ENCODE data around the gene REC114.
"Not testable (repeated sequence)": the region's sequence is repeated elsewhere in the genome, so short reads cannot be mapped to it uniquely, and the experiment has no call there.

Gene REC114

DNA sequence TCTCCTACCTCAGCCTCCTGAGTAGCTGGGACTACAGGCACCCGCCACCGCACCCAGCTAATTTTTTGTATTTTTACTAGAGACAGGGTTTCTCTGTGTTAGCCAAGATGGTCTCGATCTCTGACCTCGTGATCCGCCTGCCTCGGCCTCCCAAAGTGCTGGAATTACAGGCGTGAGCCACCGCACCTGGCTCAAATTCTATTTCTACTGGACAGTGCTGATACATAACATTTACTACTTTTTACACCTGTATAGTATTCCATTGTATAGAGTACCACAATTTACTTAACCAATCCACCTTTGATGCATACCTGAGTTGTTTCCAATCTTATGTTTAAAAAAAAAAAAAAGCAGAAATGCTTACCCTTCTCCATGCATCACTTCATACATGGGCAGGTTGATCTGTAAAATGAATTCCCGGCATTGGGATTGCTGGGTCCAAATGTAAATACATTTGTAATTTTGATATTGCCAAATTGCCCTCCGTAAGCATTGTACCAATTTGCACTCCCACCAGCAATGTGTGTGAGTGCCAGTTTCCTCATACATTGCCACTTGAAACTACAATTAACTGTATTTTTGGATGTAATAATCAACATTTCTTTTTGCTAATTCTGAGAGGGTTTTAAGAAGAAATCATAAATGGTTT lies 95.7 kb downstream of the REC114 start:
- ChIA-PET CTCF (no interaction called here), POLR2A (no interaction called here)
- no peaks in the 10 kb centered on the region for H3K4me1 ChIP-seq (ENCODE audit: control extremely low read depth in 1 of 4, control insufficient read depth in 4 of 4, insufficient read depth in 4 of 4, low read length in 3 of 4)
- WGBS (ENCODE audit: insufficient coverage): no CpG with 5 or more reads among the region's 10 CpGs
- H3K27ac ChIP-seq (ENCODE audit: insufficient read depth in 1 of 2, low read depth in 1 of 2, low read length in 2 of 2, poor library complexity in 1 of 2, severe bottlenecking in 2 of 2): no peak overlapping the region
- no peak for DNase-seq
- no peaks in the 10 kb centered on the region for H3K36me3 ChIP-seq (ENCODE audit: control insufficient read depth in 4 of 4, insufficient read depth in 4 of 4, low read length in 3 of 4)
- H3K27me3 ChIP-seq (replicated peaks in 2 of 5; ENCODE audit: control insufficient read depth in 4 of 5, insufficient read depth in 5 of 5, low read length in 4 of 5): peaks cover 0 to 4% (median 2%) of the 10 kb centered on the region in 5 experiments
- no peak overlapping the region for H3K4me3 ChIP-seq (ENCODE audit: control insufficient read depth in 1 of 7, extremely low read depth in 1 of 7, insufficient read depth in 4 of 7, low read depth in 2 of 7, low read length in 6 of 7)
- no peaks in the 10 kb centered on the region for H3K9me3 ChIP-seq (ENCODE audit: control extremely low read depth in 1 of 5, control insufficient read depth in 4 of 5, insufficient read depth in 2 of 5, low read depth in 1 of 5, low read length in 4 of 5)

DNA sequence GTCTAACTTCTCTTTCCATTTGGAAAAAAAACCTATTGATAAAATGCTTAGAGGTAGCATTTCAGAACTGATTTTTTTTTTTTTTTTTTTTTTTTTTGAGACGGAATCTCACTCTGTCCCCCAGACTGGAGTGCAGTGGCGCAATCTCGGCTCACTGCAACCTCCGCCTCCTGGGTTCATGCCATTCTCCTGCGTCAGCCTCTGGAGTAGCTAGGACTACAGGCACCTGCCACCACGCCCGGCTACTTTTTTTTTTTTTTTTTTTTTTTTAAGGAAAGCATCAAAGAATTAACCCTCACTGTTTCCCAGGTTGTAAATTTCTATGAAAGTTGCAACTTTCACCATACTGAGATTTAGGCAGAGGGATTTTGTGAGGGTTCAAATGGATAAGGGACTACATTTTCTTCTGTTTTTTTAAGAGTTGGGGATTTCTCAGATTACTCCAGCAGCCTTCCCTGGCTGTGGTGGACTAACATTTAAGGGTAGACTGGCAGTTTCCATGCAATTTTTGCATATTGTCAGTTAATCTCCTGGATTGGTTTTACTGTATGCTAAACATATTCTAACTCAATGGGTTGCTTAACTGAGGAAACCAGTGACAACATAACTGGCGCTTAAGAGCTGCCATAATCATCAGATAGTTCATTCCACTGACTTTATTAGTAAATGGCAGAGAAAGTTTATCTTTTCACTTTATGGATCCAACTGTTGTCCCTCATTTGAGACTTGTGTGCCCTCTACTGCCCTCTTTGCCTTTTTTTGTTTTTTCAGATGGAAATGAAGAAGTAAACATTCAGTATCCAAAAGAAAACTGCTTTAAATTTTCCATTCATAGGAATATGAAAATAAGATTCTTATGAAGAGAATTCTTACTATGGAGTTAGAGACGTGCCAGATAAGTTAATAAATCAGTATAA lies 96.5 kb downstream of the REC114 start:
- no peaks in the 10 kb centered on the region for H3K36me3 ChIP-seq (ENCODE audit: control insufficient read depth in 4 of 4, insufficient read depth in 4 of 4, low read length in 3 of 4)
- DNase-seq: no peak
- H3K27ac ChIP-seq (ENCODE audit: insufficient read depth in 1 of 2, low read depth in 1 of 2, low read length in 2 of 2, poor library complexity in 1 of 2, severe bottlenecking in 2 of 2): no peak overlapping the region
- ChIA-PET CTCF (no interaction called here), POLR2A (no interaction called here)
- H3K27me3 ChIP-seq (replicated peaks in 2 of 5; ENCODE audit: control insufficient read depth in 4 of 5, insufficient read depth in 5 of 5, low read length in 4 of 5): peaks cover 0 to 4% (median 2%) of the 10 kb centered on the region in 5 experiments
- no peaks in the 10 kb centered on the region for H3K4me1 ChIP-seq (ENCODE audit: control extremely low read depth in 1 of 4, control insufficient read depth in 4 of 4, insufficient read depth in 4 of 4, low read length in 3 of 4)
- WGBS (ENCODE audit: insufficient coverage): no CpG with 5 or more reads among the region's 9 CpGs
- H3K4me3 ChIP-seq (ENCODE audit: control insufficient read depth in 1 of 7, extremely low read depth in 1 of 7, insufficient read depth in 4 of 7, low read depth in 2 of 7, low read length in 6 of 7): no peak overlapping the region
- H3K9me3 ChIP-seq (ENCODE audit: control extremely low read depth in 1 of 5, control insufficient read depth in 4 of 5, insufficient read depth in 2 of 5, low read depth in 1 of 5, low read length in 4 of 5): no peaks in the 10 kb centered on the region

DNA sequence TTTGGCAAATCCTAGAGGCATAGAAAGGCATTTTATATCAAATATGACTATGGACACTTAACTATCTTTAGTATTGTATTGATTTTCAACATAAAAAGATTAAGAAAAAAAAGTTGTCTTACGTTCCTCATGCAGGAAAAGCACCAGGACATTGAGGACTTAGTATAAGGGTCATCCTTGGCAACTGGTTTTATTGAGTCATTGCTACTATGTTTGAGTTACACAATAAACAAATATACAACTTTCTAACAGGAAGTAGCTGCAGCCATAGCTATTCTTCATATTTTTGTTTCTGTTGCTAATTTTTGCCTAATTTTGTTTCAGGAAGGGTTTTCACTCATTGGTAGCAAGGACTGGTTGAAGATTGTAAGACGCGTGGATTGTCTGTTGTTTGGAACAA lies 97.2 kb downstream of the REC114 start:
- peaks cover 0 to 4% (median 2%) of the 10 kb centered on the region in 5 experiments for H3K27me3 ChIP-seq (replicated peaks in 2 of 5; ENCODE audit: control insufficient read depth in 4 of 5, insufficient read depth in 5 of 5, low read length in 4 of 5)
- ChIA-PET POLR2A (no interaction called here), CTCF (no interaction called here)
- H3K27ac ChIP-seq (ENCODE audit: insufficient read depth in 1 of 2, low read depth in 1 of 2, low read length in 2 of 2, poor library complexity in 1 of 2, severe bottlenecking in 2 of 2): no peak overlapping the region
- H3K36me3 ChIP-seq (ENCODE audit: control insufficient read depth in 4 of 4, insufficient read depth in 4 of 4, low read length in 3 of 4): no peaks in the 10 kb centered on the region
- DNase-seq: no peak
- no peaks in the 10 kb centered on the region for H3K9me3 ChIP-seq (ENCODE audit: control extremely low read depth in 1 of 5, control insufficient read depth in 4 of 5, insufficient read depth in 2 of 5, low read depth in 1 of 5, low read length in 4 of 5)
- no peak overlapping the region for H3K4me3 ChIP-seq (ENCODE audit: control insufficient read depth in 1 of 7, extremely low read depth in 1 of 7, insufficient read depth in 4 of 7, low read depth in 2 of 7, low read length in 6 of 7)
- WGBS (ENCODE audit: insufficient coverage): 92% methylated on average over 2 of the region's 3 CpGs
- no peaks in the 10 kb centered on the region for H3K4me1 ChIP-seq (ENCODE audit: control extremely low read depth in 1 of 4, control insufficient read depth in 4 of 4, insufficient read depth in 4 of 4, low read length in 3 of 4)

DNA sequence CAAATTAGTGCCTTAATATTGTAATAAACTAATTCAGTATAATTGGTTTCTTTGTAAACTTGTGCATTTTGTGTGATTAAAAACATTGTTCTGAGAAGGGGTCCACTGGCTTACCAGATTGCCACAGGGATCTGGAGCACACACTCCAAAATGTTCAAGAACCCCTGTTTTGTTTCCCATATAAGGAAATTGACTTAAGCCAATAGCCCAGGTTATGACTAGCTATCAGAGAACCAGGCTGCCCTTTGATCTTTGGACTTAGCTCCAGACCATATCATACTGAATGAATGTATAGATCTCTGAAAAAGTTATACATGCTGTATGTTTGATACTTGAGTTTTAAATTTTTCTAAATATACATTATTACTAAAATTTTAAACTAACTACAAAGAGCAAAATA lies 98.5 kb downstream of the REC114 start:
- H3K27ac ChIP-seq (ENCODE audit: insufficient read depth in 1 of 2, low read depth in 1 of 2, low read length in 2 of 2, poor library complexity in 1 of 2, severe bottlenecking in 2 of 2): no peak overlapping the region
- no peak overlapping the region for H3K4me3 ChIP-seq (ENCODE audit: control insufficient read depth in 1 of 7, extremely low read depth in 1 of 7, insufficient read depth in 4 of 7, low read depth in 2 of 7, low read length in 6 of 7)
- no peaks in the 10 kb centered on the region for H3K4me1 ChIP-seq (ENCODE audit: control extremely low read depth in 1 of 4, control insufficient read depth in 4 of 4, insufficient read depth in 4 of 4, low read length in 3 of 4)
- DNase-seq: no peak
- CTCF ChIA-PET: no interaction called here
- H3K27me3 ChIP-seq (replicated peaks in 2 of 5; ENCODE audit: control insufficient read depth in 4 of 5, insufficient read depth in 5 of 5, low read length in 4 of 5): peaks cover 0 to 3% (median under 1%) of the 10 kb centered on the region in 5 experiments
- POLR2A ChIA-PET: no interaction called here
- H3K36me3 ChIP-seq (ENCODE audit: control insufficient read depth in 4 of 4, insufficient read depth in 4 of 4, low read length in 3 of 4): no peaks in the 10 kb centered on the region
- H3K9me3 ChIP-seq (ENCODE audit: control extremely low read depth in 1 of 5, control insufficient read depth in 4 of 5, insufficient read depth in 2 of 5, low read depth in 1 of 5, low read length in 4 of 5): no peaks in the 10 kb centered on the region

DNA sequence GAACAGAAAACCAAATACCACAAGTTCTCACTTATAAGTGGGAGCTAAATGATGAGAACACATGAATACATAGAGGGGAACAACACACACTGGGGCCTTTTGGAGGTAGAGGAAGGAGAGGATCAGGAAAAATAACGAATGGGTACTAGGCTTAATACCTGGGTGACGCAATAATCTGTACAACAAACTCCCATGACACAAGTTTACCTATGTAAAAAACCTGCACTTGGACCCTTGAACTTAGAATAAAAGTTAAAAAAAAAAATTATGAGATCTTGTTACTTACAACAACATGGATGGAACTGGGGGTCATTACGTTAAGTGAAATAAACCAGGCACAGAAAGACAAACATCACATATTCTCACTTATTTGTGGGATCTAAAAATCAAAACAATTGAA lies 106.0 kb downstream of the REC114 start:
- H3K9me3 ChIP-seq (ENCODE audit: control extremely low read depth in 1 of 5, control insufficient read depth in 4 of 5, insufficient read depth in 2 of 5, low read depth in 1 of 5, low read length in 4 of 5); POLR2A ChIA-PET; CTCF ChIA-PET; H3K4me3 ChIP-seq (ENCODE audit: control insufficient read depth in 1 of 7, extremely low read depth in 1 of 7, insufficient read depth in 4 of 7, low read depth in 2 of 7, low read length in 6 of 7); H3K4me1 ChIP-seq (ENCODE audit: control extremely low read depth in 1 of 4, control insufficient read depth in 4 of 4, insufficient read depth in 4 of 4, low read length in 3 of 4); H3K27me3 ChIP-seq (replicated peaks in 2 of 5; ENCODE audit: control insufficient read depth in 4 of 5, insufficient read depth in 5 of 5, low read length in 4 of 5); DNase-seq; H3K27ac ChIP-seq (ENCODE audit: insufficient read depth in 1 of 2, low read depth in 1 of 2, low read length in 2 of 2, poor library complexity in 1 of 2, severe bottlenecking in 2 of 2); H3K36me3 ChIP-seq (ENCODE audit: control insufficient read depth in 4 of 4, insufficient read depth in 4 of 4, low read length in 3 of 4): not testable (repeated sequence)
- no CpG with 5 or more reads among the region's 3 CpGs for WGBS (ENCODE audit: insufficient coverage)

DNA sequence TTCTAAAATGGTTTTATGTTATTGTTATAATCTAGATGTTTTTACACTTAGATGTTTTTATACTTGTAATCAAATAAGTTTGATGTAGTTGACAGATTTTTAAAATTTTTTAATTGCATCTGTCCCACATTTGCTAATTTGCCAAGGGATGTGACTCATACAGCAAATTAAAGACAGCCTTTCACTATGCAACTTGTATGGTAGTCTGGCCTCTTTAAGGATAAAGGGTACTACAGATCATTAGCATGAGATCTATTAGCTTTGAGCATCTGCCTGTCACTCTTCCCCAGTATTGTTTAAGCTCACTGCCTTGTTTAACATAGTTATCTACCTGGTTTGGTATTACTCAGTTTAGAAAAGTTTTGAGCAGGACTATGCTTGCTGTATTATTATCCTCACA lies 107.2 kb downstream of the REC114 start:
- no peaks in the 10 kb centered on the region for H3K36me3 ChIP-seq (ENCODE audit: control insufficient read depth in 4 of 4, insufficient read depth in 4 of 4, low read length in 3 of 4)
- no peak for DNase-seq
- CTCF ChIA-PET: interaction anchor here (0.6 to 2.0 kb wide), 5 partner anchors 10 to 156 kb away, joined by 3 to 6 read pairs (median 5); no protein-coding TSS in a partner anchor

DNA sequence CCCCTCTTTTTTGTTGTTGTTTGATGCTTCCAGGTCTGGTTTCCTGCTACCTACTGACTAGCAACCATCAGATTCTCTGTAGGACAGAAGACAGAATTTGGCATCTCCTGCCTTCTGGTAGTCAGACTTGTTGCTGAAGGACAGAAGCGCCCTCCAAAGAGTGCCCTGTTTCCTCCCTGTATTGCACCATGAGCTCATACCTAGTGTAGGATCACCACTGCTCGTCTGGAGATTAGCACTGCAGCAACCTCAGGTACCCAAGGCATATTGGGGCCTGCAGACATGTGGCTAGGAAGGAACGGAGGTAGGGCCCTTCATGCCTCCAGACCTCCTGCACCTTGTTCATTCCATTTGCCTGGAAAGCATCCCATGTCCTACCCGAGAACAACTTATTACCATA lies 112.1 kb downstream of the REC114 start:
- 94% methylated on average over 4 of the region's 4 CpGs for WGBS (ENCODE audit: insufficient coverage)
- Histone ChIP-seq H3K27me3 (replicated peaks in 2 of 5; ENCODE audit: control insufficient read depth in 4 of 5, insufficient read depth in 5 of 5, low read length in 4 of 5) (no peaks in the 10 kb centered on the region), H3K36me3 (ENCODE audit: control insufficient read depth in 4 of 4, insufficient read depth in 4 of 4, low read length in 3 of 4) (peaks cover 6 to 16% (median 11%) of the 10 kb centered on the region in 4 experiments), H3K4me1 (ENCODE audit: control extremely low read depth in 1 of 4, control insufficient read depth in 4 of 4, insufficient read depth in 4 of 4, low read length in 3 of 4) (peaks cover 2 to 9% (median 6%) of the 10 kb centered on the region in 4 experiments), H3K27ac (ENCODE audit: insufficient read depth in 1 of 2, low read depth in 1 of 2, low read length in 2 of 2, poor library complexity in 1 of 2, severe bottlenecking in 2 of 2) (no peak overlapping the region), H3K4me3 (ENCODE audit: control insufficient read depth in 1 of 7, extremely low read depth in 1 of 7, insufficient read depth in 4 of 7, low read depth in 2 of 7, low read length in 6 of 7) (no peak overlapping the region), H3K9me3 (ENCODE audit: control extremely low read depth in 1 of 5, control insufficient read depth in 4 of 5, insufficient read depth in 2 of 5, low read depth in 1 of 5, low read length in 4 of 5) (no peaks in the 10 kb centered on the region)
- ChIA-PET POLR2A (no interaction called here), CTCF (interaction anchor here (1.6 to 2.6 kb wide), 2 partner anchors 146 to 150 kb away, joined by 4 to 7 read pairs; no protein-coding TSS in a partner anchor)
- DNase-seq: no peak

More for the DNA sequence above, 107.2 kb downstream of the REC114 start:
- POLR2A ChIA-PET: no interaction called here
- H3K27me3 ChIP-seq (replicated peaks in 2 of 5; ENCODE audit: control insufficient read depth in 4 of 5, insufficient read depth in 5 of 5, low read length in 4 of 5): no peaks in the 10 kb centered on the region
- no peak overlapping the region for H3K27ac ChIP-seq (ENCODE audit: insufficient read depth in 1 of 2, low read depth in 1 of 2, low read length in 2 of 2, poor library complexity in 1 of 2, severe bottlenecking in 2 of 2)
- peaks cover 2 to 9% (median 6%) of the 10 kb centered on the region in 4 experiments for H3K4me1 ChIP-seq (ENCODE audit: control extremely low read depth in 1 of 4, control insufficient read depth in 4 of 4, insufficient read depth in 4 of 4, low read length in 3 of 4)
- H3K9me3 ChIP-seq (ENCODE audit: control extremely low read depth in 1 of 5, control insufficient read depth in 4 of 5, insufficient read depth in 2 of 5, low read depth in 1 of 5, low read length in 4 of 5): no peaks in the 10 kb centered on the region
- no peak overlapping the region for H3K4me3 ChIP-seq (ENCODE audit: control insufficient read depth in 1 of 7, extremely low read depth in 1 of 7, insufficient read depth in 4 of 7, low read depth in 2 of 7, low read length in 6 of 7)
